ENCODE measurements around the gene PRM3.
"Not testable (repeated sequence)": the region's sequence is repeated elsewhere in the genome, so short reads cannot be mapped to it uniquely, and the experiment has no call there.

Gene PRM3

DNA sequence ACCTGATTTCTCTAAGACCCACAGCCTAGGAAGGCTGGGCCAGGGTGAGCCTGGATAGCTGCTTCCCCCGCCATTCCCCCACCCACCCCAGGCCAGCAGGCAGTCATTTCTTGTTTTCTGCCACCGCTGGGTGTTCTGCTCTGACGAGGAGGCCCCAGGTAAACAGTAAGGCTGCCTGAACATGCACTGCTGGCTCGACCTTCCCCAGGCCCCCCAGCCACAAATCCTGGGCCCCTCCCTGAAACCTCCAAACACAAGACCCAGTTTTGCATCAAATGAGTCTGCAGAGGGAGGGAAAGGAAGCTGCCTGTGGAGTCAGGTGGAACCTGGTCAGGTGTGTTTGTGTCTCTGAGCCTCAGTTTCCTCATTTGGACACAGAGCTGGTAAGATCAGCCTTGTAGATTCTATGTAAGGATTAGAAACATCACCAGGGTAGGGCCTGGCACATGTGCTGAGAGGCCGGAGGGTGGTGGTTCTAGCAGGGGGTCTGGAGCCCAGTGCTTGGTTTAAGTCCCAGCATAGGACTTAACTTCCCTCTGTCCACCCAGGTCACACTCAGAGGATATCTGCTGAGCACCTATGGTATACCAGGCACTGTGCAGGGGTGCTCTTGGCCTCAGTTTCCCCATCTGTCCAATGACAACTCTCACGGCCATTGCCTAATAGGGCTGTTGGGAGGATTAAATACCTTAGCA, 26.6 kb upstream of the PRM3 start:
- no peak for DNase-seq (ENCODE audit: extremely low spot score)
- TF ChIP-seq, protein P1, sequence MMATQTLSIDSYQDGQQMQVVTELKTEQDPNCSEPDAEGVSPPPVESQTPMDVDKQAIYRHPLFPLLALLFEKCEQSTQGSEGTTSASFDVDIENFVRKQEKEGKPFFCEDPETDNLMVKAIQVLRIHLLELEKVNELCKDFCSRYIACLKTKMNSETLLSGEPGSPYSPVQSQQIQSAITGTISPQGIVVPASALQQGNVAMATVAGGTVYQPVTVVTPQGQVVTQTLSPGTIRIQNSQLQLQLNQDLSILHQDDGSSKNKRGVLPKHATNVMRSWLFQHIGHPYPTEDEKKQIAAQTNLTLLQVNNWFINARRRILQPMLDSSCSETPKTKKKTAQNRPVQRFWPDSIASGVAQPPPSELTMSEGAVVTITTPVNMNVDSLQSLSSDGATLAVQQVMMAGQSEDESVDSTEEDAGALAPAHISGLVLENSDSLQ (IDR thresholded peaks at IDR 0.05): no peak
- TF ChIP-seq BHLHE40 (IDR thresholded peaks at IDR 0.05; ENCODE audit: borderline replicate concordance) (no peak), SUZ12 (IDR thresholded peaks at IDR 0.05) (no peak), FOXA1 (IDR thresholded peaks at IDR 0.05) (no peak), SP1 (IDR thresholded peaks at IDR 0.05) (no peak), L3MBTL2 (conservative IDR thresholded peaks at IDR 0.05) (no peak), ARNT (IDR thresholded peaks at IDR 0.05) (no peak), LEF1 (IDR thresholded peaks at IDR 0.05; ENCODE audit: borderline replicate concordance) (no peak), TARDBP (IDR thresholded peaks at IDR 0.05) (no peak), ELF4 (IDR thresholded peaks at IDR 0.05) (no peak), HDGF (IDR thresholded peaks at IDR 0.05; ENCODE audit: borderline replicate concordance) (no peak), FOXM1 (IDR thresholded peaks at IDR 0.05; ENCODE audit: borderline replicate concordance) (no peak), NFRKB (IDR thresholded peaks at IDR 0.05) (no peak), ZNF384 (IDR thresholded peaks at IDR 0.05) (no peak), FOXK2 (IDR thresholded peaks at IDR 0.05) (no peak), CTBP1 (IDR thresholded peaks at IDR 0.05; ENCODE audit: borderline replicate concordance) (no peak)
- ChIA-PET CTCF (no interaction called here), POLR2A (no interaction called here)

DNA sequence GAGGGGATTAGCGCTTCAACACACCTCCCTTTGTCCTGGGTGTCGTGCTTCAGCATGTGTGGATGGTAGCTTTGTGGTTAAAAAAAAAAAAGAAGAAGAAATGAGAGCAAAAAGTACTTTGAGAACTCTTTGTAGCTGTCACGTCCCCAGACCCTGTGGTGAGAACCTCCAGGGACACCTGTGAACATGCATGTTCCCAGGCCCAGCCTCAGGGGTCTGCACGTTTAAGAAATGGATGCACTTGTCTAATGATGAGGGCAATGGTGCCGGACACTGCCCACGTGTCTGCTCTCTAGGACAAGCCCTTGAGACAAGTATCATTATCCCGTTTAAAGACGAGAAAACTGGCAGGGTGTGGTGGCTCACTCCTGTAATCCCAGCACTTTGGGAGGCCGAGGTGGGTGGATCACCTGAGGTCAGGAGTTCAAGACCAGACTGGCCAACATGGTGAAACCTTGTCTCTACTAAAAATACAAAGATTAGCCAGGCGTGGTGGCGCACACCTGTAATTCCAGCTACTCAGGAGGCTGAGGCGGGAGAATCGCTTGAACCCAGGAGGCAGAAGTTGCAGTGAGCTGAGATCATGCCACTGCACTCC, 25.6 kb upstream of the PRM3 start:
- DNase-seq (ENCODE audit: extremely low spot score); CTCF ChIA-PET; POLR2A ChIA-PET: not testable (repeated sequence)

DNA sequence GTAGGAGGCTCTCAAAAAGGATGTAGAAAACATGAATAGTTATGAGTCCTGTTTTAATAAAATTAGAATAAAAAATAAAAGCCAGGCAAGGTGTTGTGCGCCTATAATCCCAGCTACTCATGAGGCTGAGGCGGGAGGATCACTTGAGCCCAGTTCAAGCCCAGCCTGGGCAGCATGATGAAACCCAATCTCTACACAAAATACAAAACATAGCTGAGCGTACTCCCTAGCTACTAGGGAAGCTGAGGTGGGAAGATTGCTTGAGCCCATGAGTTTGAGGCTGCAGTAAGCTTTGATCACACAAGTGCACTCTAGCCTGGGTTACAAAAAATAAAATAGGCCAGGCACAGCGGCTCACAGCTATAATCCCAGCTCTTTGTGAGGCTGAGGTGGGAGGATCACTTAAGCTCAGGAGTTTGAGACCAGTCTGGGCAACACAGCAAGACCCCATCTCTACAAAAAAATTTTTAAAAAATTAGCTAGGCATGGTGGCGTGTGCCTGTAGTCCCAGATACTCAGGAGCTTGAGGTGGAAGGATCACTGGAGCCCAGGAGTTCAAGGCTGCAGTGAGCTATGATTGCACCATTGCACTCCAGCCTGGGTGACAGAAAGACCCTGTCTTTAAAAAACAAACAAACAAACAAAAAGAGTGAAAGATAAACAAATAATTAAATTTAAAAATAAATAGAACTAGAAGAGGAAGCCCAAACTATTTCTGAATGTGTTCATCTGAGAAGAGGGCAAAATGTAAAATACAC, 24.9 kb upstream of the PRM3 start:
- no peak for TF ChIP-seq BHLHE40 (IDR thresholded peaks at IDR 0.05; ENCODE audit: borderline replicate concordance)
- no peak for TF ChIP-seq ARNT (IDR thresholded peaks at IDR 0.05)
- no peak for TF ChIP-seq ELF4 (IDR thresholded peaks at IDR 0.05)
- TF ChIP-seq TARDBP (IDR thresholded peaks at IDR 0.05): no peak
- TF ChIP-seq SP1 (IDR thresholded peaks at IDR 0.05): no peak
- TF ChIP-seq LEF1 (IDR thresholded peaks at IDR 0.05; ENCODE audit: borderline replicate concordance): no peak
- no peak for TF ChIP-seq SUZ12 (IDR thresholded peaks at IDR 0.05)
- no peak for TF ChIP-seq NFRKB (IDR thresholded peaks at IDR 0.05)
- TF ChIP-seq L3MBTL2 (conservative IDR thresholded peaks at IDR 0.05): no peak
- TF ChIP-seq CTBP1 (IDR thresholded peaks at IDR 0.05; ENCODE audit: borderline replicate concordance): no peak
- ChIA-PET CTCF (interaction anchor here (0.6 kb wide), 1 partner anchor 21 kb away, joined by 3 read pairs; no protein-coding TSS in a partner anchor), POLR2A (interaction anchor here (0.9 to 1.6 kb wide), 2 partner anchors 14 to 42 kb away, joined by 3 read pairs; partner anchors contain the start of gene SOCS1)
- DNase-seq (ENCODE audit: extremely low spot score): no peak

DNA sequence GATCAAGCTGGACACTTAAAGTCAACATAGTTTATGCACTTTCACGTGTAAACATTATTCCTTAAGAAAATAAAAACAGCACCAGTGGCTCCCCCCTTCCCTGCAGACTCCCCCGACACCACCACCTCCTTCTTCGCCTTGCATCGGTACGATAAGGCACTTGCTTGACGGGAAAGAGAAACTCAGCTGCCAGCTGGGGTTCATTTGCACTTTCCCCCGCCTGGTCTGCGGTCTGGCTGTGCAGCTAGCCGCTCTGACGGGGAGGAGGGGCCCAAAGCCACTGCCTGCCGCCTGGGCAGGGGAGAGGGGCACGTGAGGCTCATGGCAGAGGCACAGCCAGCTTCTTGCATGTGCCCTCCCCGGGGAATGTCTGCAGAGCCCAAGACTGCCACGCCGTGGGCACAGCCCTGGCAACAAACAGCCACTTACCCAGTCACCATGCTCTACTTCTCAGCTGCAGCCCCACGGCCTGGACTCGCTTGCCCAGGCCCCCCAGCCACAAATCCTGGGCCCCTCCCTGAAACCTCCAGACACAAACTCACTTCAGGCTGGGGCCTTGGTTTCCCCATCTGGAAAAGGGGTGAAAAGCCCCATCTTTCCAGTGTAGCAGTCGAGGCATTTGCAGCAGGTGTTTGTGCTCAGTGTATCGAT, 24.2 kb upstream of the PRM3 start:
- no peak for DNase-seq (ENCODE audit: extremely low spot score)
- ChIA-PET POLR2A (interaction anchor here (0.9 to 1.6 kb wide), 3 partner anchors 14 to 42 kb away, joined by 3 to 4 read pairs (median 3); partner anchors contain the start of gene SOCS1), CTCF (interaction anchor here (0.5 to 0.6 kb wide), 2 partner anchors 21 to 27 kb away, joined by 3 read pairs; no protein-coding TSS in a partner anchor)
- TF ChIP-seq L3MBTL2 (conservative IDR thresholded peaks at IDR 0.05) (no peak), ELF4 (IDR thresholded peaks at IDR 0.05) (no peak), ZNF384 (IDR thresholded peaks at IDR 0.05) (no peak), ARNT (IDR thresholded peaks at IDR 0.05) (no peak), SUZ12 (IDR thresholded peaks at IDR 0.05) (no peak), FOXA1 (IDR thresholded peaks at IDR 0.05) (no peak), TARDBP (IDR thresholded peaks at IDR 0.05) (no peak), CTBP1 (IDR thresholded peaks at IDR 0.05; ENCODE audit: borderline replicate concordance) (no peak), SP1 (IDR thresholded peaks at IDR 0.05) (no peak), LEF1 (IDR thresholded peaks at IDR 0.05; ENCODE audit: borderline replicate concordance) (no peak), HDGF (IDR thresholded peaks at IDR 0.05; ENCODE audit: borderline replicate concordance) (no peak), NFRKB (IDR thresholded peaks at IDR 0.05) (no peak), FOXK2 (IDR thresholded peaks at IDR 0.05) (no peak), FOXM1 (IDR thresholded peaks at IDR 0.05; ENCODE audit: borderline replicate concordance) (no peak), BHLHE40 (IDR thresholded peaks at IDR 0.05; ENCODE audit: borderline replicate concordance) (no peak)
- TF ChIP-seq, protein P1 (IDR thresholded peaks at IDR 0.05): no peak

DNA sequence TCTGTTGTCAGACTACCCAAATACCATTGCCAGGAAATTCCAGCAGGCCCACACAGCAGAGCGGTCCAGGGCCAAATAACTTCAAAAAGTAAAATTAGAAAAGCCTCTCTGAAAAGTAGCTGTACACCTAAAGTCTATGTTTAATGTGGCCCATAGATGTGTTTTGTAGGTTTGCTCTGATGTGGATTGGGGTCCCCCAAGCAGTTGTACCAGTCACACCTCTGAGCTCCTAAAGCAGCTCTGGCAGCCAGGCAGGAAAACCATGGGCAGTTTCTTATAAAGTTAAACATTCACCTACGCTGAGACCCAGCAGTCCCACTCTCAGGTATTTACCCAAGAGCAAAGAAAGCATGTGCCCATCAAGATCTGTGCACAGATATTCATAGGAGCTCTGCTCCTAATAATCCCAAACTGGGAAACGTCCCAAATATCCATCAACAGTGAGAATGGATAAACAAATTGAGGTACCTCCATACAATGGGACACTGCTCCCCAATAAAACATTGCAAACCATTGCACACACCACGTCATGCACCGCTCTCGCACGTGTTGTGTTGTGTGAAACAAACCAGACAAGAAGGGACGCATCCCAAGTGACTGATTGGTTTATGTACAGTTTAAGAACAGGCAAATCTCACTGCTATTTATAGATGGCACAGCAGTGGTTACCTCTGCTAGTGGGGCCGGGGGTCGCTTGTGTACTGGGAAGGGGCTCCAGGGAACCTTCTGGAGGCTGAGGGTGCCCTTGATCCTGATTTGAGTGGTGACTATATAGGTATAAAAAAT, 23.5 kb upstream of the PRM3 start:
- no peak for DNase-seq (ENCODE audit: extremely low spot score)
- CTCF ChIA-PET: interaction anchor here (0.5 kb wide), 1 partner anchor 26 kb away, joined by 3 read pairs; no protein-coding TSS in a partner anchor
- no peak for TF ChIP-seq FOXM1 (IDR thresholded peaks at IDR 0.05; ENCODE audit: borderline replicate concordance)
- no peak for TF ChIP-seq CTBP1 (IDR thresholded peaks at IDR 0.05; ENCODE audit: borderline replicate concordance)
- TF ChIP-seq ARNT (IDR thresholded peaks at IDR 0.05): no peak
- no peak for TF ChIP-seq L3MBTL2 (conservative IDR thresholded peaks at IDR 0.05)
- TF ChIP-seq BHLHE40 (IDR thresholded peaks at IDR 0.05; ENCODE audit: borderline replicate concordance): no peak
- TF ChIP-seq, protein P1 (IDR thresholded peaks at IDR 0.05): no peak
- TF ChIP-seq ELF4 (IDR thresholded peaks at IDR 0.05): no peak
- TF ChIP-seq FOXA1 (IDR thresholded peaks at IDR 0.05): no peak
- TF ChIP-seq SUZ12 (IDR thresholded peaks at IDR 0.05): no peak
- no peak for TF ChIP-seq LEF1 (IDR thresholded peaks at IDR 0.05; ENCODE audit: borderline replicate concordance)
- TF ChIP-seq ZNF384 (IDR thresholded peaks at IDR 0.05): no peak
- TF ChIP-seq HDGF (IDR thresholded peaks at IDR 0.05; ENCODE audit: borderline replicate concordance): no peak
- no peak for TF ChIP-seq FOXK2 (IDR thresholded peaks at IDR 0.05)
- no peak for TF ChIP-seq TARDBP (IDR thresholded peaks at IDR 0.05)
- POLR2A ChIA-PET: interaction anchor here (0.9 to 1.6 kb wide), 2 partner anchors 40 to 41 kb away, joined by 3 to 4 read pairs; partner anchors contain the start of gene SOCS1
